ENCODE data around the gene COA7.

The COA7 gene

DNA sequence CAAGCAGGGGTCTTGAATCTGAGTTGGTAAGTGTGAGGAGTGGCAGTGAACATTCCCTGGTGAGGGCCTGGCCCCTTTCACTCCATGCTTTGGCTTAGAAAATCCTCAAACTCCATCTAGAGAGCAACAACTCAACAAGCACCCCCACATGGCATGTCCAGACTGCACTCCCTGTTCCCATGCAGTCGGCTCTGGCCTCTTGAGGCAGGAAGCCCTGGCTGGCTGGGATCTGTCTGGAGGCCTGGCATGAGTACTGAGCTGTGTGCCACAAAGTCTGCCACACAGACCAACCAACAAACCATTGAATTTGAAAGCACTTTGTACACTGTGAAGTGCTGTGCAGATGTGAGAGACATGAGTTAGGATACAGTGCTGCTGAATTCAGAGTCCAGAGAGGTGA, 25.2 kb downstream of the COA7 start:
- DNase-seq (ENCODE audit: low read depth) = no peak
- in situ Hi-C loops (cut with HindIII; ENCODE audit: low sequenced_read_pairs) = no loop called here
- no peak overlapping the region for H3K4me3 ChIP-seq (ENCODE audit: low read depth, low read length)
- TF ChIP-seq, protein P1, sequence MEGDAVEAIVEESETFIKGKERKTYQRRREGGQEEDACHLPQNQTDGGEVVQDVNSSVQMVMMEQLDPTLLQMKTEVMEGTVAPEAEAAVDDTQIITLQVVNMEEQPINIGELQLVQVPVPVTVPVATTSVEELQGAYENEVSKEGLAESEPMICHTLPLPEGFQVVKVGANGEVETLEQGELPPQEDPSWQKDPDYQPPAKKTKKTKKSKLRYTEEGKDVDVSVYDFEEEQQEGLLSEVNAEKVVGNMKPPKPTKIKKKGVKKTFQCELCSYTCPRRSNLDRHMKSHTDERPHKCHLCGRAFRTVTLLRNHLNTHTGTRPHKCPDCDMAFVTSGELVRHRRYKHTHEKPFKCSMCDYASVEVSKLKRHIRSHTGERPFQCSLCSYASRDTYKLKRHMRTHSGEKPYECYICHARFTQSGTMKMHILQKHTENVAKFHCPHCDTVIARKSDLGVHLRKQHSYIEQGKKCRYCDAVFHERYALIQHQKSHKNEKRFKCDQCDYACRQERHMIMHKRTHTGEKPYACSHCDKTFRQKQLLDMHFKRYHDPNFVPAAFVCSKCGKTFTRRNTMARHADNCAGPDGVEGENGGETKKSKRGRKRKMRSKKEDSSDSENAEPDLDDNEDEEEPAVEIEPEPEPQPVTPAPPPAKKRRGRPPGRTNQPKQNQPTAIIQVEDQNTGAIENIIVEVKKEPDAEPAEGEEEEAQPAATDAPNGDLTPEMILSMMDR (IDR thresholded peaks at IDR 0.05; ENCODE audit: low read depth, low read length, missing control alignments) = no peak

DNA sequence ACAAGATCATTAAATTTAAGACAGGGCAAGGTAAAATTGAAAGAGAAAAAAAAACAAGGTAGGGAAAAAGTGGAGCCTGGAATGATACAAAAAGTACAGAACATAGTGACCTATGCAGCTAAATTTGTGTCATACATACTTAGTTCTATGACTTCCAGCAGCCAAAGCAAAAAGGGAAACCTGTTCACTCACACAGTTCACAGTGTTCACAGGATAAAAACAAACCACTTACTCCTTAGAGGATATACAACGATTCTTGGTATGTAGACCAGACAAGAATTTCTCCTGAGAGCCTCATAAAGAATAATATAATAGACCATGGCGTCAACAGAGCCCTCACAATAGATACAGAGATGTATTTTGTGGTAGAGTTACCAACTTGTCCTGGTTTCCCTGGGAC, 27.5 kb downstream of the COA7 start:
- no peak for DNase-seq (ENCODE audit: low read depth)
- TF ChIP-seq, protein P1 (IDR thresholded peaks at IDR 0.05; ENCODE audit: low read depth, low read length, missing control alignments) = no peak
- no peak overlapping the region for H3K4me3 ChIP-seq (ENCODE audit: low read depth, low read length)
- in situ Hi-C loops (cut with HindIII; ENCODE audit: low sequenced_read_pairs) = no loop called here

DNA sequence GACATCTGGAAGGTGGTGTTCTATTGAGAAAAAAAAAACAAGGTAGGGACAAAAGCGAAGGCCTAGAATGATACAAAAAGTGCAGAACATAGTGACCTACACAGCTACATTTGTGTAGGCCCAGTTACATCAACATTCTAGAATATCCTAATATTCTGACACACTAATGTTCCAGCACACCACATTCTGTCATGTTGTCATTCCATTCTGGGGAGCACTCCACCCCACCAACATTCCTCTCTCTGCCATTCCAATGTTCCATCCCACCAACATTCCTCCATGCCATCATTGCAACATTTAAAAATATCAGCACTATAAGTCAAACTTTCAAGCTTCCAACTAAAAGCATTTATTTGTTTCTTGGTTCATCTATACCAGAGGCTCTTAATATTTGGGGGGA, 28.5 kb downstream of the COA7 start:
- no peak overlapping the region for H3K4me3 ChIP-seq (ENCODE audit: low read depth, low read length)
- no peak for DNase-seq (ENCODE audit: low read depth)
- TF ChIP-seq, protein P1 (IDR thresholded peaks at IDR 0.05; ENCODE audit: low read depth, low read length, missing control alignments) = no peak
- in situ Hi-C loops (cut with HindIII; ENCODE audit: low sequenced_read_pairs) = no loop called here

DNA sequence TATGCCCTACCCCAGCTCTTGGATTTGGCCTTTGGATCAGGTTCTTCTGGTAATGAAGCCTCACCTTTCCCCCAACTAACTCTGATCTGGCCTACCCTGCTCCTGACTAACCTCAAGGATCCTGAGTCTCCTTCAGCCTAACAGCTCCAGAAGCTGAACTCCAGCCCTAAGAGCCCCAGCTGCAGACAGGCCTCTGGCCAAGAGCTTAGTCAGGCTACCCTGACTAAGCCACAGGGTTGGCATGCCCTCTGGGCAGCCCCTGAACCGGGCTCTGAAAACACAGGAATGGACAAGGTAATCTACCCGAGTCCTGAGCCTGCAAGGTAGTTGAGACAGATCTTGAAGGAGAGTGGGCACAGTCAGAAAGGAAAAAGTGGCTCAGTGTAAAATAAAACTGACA, 29.4 kb downstream of the COA7 start:
- in situ Hi-C loops (cut with HindIII; ENCODE audit: low sequenced_read_pairs) = no loop called here
- TF ChIP-seq, protein P1 (IDR thresholded peaks at IDR 0.05; ENCODE audit: low read depth, low read length, missing control alignments) = no peak
- no peak for DNase-seq (ENCODE audit: low read depth)
- H3K4me3 ChIP-seq (ENCODE audit: low read depth, low read length) = no peak overlapping the region

DNA sequence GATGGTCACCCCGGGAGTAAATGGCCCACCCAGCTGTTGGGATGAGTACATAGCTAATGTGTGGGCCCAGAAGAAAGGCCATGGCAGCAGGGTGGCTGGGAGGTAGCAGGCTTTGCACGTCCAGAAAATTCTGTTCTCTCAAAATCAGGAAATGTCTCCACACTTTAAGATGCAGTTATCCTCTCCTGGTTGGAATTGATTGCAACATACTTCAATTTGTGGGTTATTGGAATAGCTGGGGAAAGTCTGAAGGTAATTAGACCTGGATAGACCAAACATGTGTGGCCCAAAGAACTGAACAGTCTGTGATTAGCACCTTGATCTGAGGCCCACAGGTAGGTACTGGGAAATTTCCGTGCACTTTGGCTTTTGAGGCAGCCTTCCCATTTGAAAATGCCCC, 30.2 kb downstream of the COA7 start:
- no peak overlapping the region for H3K4me3 ChIP-seq (ENCODE audit: low read depth, low read length)
- in situ Hi-C loops (cut with HindIII; ENCODE audit: low sequenced_read_pairs) = no loop called here
- TF ChIP-seq, protein P1 (IDR thresholded peaks at IDR 0.05; ENCODE audit: low read depth, low read length, missing control alignments) = no peak
- no peak for DNase-seq (ENCODE audit: low read depth)

DNA sequence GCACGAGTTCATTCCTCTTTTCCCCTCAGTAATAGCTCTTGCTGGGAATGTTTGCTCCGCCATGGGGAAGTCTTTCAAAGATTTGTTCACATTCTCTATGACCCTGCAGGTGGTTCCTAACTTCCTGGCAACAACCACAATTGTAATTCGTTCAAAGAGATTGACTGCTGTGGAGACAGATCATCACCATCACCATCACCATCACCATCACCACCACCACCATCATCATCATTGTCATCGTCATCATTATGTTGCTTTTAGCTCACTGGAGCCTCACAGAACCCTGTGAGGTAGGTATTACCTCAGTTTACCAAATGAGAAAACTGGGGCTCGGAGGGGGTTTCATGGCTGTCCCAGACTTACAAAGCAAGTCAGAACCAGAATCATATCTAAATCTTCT, 30.9 kb downstream of the COA7 start:
- no peak for DNase-seq (ENCODE audit: low read depth)
- TF ChIP-seq, protein P1 (IDR thresholded peaks at IDR 0.05; ENCODE audit: low read depth, low read length, missing control alignments) = no peak
- H3K4me3 ChIP-seq (ENCODE audit: low read depth, low read length) = no peak overlapping the region
- in situ Hi-C loops (cut with HindIII; ENCODE audit: low sequenced_read_pairs) = no loop called here
